GM18507 (cell line): ENCODE results near the gene TCF7.

Experiments used
- DNase-seq: peaks from one replicate; pipeline ENCODE4 v3.0.0; 2011; ENCODE audit warnings: low read depth; ENCODE audit not compliant: insufficient read length; ENCODE audit errors: extremely low spot score
- FAIRE-seq: peaks from 2 replicates; lab custom pipeline; 2011; peaks lifted over from hg19 to GRCh38; lab: Jason Lieb, UNC

The TCF7 gene

DNA sequence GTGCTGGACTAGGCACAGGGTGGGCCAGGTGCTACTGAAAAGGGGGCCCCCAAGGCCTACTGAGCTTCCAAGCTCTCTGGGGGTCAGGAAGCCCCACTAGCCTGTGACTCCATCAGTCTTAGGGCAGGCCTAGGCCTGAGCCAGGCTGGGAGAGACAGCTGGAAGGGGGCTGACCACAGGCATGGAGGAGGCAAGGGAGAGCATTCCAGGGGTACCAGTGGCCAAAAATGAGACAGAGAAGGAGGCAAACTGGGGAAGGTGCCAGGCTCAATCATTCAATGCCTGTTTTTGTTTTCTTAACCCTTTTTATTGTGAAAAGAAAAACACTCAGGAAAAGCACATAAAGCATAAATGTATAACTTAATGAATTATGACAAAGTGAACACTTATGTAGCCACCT, 26.2 kb upstream of the TCF7 start:
- FAIRE-seq (no peak), DNase-seq (no peak)

DNA sequence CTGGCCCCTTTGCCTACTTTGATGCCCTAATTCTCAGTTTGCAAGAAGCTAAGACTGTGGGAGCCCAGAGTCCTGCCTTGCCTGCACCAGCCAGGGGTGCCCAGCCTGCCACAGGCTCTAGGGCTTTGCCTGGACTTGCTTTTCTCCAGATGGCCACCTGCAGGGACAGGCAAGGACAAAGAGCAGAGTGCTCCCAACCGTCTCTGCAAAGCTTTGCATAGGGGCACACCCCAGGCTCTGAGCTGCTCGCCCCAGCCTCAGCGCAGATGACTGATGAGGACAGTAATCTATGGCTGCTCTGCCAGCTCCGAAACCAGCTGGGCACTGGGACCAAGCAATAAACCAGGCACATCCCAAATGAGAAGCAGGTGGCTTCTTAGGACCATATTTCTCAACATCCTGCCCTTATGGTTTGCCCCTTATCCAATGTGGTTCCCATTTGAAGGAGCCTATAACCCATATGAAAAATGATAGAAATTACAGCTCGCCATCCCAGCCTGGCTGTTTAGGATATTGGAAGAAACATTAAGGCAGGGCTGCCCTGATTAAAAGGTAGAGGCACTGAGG, 25.4 kb upstream of the TCF7 start:
- no peak for FAIRE-seq
- DNase-seq, result no peak

DNA sequence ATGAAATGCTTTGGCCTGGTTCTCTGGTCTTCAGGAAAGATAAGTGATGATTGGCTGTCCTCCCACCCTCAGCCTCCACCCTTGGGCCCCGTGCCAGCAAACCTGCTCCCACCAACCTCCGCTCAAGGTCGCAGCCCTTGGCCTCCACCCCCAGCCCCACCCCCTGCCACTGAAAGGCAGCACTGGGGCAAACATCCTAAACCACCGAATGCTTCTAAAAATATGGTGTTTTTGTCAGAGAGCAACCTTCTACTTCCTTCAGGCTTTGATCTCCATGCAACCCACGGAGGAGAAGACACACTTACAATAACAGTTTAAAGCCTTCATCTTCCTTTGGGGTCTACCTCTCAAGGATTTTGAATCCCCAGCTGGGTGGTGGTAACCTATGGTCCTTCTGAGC, 24.0 kb upstream of the TCF7 start:
- DNase-seq (no peak), FAIRE-seq (no peak)

DNA sequence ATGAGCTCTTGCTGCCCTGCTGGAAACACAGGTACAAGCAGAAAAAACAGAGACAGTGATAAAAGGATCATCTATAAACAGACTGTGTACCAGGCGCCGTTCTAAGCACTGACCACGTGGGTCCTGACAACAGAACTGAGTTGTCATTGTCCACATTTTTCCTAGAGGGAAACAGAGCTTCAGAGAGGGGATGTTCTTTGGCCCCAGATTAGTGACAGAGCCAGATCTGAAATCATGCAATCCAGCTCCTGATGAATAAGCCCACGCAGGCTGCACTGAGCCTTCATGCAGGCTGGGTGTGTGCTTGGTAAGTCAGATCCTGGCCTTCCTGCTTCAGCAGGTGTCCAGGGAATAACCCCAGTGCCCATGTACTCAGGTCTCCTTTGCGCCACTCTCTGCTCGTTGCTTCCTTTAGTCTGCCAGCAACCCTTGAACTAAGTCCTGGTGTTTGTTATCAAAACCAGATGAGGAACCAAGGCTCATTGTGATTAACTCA, 22.8 kb upstream of the TCF7 start:
- no peak for FAIRE-seq
- no peak for DNase-seq

DNA sequence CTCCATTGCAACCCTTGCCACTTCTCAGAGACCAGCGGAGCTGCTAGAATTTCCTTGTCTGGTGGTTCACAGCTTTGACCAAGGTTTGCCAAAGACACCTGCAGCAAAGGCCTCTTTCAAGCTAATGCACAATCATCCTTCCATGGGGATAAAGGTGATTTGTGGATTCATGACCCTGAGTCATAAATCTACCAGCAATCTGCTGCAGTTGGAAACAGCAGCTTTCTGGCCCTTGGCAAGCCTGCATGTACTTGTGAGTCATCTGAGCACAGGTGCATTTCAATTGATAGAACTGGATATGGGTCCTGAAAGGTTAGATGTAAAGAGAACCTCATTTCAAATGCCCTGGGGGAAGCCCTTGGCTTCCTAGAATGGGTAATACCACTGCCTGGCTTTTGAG, 21.6 kb upstream of the TCF7 start:
- no peak for DNase-seq
- no peak for FAIRE-seq

DNA sequence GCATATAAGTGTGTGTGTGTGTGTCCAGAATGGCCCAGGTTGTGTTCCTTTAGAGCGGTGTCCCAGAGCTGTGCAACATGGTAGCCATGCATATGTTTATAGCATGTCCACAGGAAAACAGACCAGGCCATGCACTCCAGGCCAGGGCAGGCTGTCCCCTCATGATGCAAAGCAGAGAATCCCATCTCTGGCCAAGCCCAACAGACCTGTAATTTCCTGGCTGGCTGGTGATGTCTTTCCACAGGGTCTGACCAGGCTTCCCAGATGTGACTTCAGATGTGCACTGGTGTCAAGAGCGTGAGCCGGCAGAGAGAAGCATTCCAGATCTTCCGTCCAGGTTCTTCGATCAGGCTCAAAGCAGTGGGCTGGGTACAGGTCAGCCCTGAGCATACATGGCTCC, 21.1 kb upstream of the TCF7 start:
- FAIRE-seq (no peak), DNase-seq (no peak)

DNA sequence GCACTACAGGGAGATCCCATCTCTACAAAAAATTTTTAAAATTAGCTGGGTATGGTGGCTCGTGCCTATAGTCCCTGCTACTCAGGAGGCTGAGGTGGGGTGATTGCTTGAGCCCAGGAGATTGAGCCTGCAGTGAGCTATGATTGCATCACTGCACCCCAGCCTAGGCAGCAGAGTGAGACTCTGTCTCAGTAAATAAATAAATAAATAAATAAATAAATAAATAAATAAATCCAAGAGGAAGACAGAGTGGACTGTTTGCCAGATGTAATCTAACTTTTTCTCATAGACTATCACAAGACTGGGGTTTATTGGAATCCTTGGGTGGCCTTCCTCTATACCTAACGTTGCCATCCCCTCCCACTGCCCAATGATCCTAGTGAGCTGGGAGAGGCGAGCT, 19.2 kb upstream of the TCF7 start:
- no peak for DNase-seq
- no peak for FAIRE-seq

DNA sequence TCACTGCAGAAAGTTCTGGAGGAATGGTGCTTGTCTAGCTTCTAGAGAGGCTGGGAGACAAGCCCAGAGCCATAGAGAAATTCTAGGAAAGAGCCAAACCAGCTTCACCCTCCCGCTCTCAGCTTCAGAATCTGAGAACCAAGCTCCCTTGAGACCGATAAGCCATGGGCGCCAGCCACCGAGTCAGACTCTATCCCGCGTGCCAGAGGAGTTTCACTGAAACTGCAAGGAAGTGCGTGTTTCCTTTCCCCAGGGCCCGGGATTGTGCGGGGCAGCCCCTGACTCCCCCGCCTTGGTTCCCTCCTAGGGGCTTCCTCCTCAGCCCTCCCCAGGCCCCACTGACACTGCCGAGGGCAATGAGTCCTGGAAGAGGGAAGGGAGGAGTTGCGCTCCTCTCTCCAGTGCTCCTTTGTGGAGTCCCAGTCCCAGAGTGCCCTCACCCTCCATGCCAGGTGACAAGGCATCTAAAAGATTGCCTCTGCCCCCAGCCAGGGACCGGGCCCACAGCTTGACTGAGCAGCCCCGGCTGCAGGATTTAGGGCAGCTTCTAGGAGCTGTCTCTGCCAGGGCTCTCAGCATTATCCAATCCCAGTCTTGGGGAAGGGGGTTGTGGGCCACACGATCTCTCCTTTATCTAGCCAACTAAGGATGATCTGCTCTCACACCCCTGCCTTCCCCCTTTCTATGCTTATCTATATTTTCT, 18.4 kb upstream of the TCF7 start:
- FAIRE-seq (no peak), DNase-seq (no peak)

DNA sequence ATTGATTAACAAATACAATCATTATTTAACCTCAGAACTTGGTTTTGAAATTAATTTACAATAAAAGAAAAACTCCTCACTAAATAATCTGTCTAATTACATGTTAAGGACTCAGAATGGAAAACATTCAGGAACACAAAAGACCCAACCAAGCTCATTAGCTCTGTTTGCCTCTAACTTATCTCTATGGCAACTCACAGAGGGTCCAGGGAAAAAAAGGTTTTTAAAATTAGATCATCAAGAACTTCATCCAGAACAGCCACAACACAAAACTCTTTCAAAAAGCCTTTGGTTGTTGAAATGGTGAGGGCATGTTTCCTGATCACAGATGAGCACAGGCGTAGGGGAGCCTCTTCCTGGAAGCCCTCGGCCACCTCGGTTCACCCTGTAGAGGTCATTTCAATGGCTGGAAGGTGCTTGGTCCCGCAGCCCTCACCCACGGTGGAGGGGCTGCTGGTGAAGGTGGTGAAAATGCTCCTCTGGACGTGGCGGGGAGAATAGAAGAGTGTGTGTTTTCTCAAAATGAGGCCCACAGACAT, 17.2 kb upstream of the TCF7 start:
- DNase-seq (no peak), FAIRE-seq (no peak)

DNA sequence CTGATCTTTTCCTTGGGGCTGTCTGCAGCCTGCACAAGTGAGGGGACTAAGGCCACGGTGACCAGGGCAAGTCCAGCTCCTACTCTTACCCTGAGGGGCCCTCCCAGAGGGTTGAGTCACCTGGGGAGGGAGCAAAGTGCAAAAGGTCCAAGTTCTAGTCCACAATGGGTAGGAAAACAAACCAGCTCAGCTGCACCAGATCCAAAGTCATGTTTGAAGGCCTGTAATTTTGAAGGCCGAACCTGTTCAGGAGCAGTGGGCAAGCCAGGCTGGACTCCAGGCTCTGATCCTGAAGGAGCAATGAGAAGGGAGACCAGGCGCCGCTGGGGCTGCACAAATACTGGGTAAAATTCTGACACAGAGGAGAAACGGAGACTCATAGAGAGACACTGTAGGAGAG, 15.8 kb upstream of the TCF7 start:
- FAIRE-seq (no peak), DNase-seq (no peak)

DNA sequence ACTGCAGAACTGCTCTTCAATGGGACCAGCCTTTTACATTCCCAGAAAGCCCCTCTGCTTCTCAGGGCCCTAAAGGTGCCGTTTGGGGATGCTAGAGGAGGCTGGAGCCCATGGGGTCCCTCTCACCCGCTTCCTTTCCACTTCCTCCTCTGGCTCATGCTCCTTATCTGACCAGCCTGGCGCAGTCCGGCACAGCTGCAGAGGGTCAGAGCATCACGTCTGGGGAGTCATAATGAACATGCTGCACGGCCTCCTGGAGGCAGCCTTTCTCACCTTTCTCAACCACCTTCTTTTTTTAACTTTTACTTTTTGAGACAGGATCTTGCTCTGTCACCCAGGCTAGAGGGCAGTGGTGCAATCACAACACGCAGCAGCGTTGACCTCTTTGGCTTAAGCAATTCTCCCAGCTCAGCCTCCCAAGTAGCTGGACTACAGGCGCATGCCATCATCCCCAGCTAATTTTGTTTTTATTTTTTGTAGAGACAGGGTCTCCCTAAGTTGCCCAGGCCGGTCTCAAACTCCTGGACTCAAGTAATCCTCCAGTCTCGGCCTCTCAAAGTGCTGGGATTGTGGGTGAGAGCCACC, 15.1 kb upstream of the TCF7 start:
- no peak for DNase-seq
- peak; percentile 86 for FAIRE-seq

DNA sequence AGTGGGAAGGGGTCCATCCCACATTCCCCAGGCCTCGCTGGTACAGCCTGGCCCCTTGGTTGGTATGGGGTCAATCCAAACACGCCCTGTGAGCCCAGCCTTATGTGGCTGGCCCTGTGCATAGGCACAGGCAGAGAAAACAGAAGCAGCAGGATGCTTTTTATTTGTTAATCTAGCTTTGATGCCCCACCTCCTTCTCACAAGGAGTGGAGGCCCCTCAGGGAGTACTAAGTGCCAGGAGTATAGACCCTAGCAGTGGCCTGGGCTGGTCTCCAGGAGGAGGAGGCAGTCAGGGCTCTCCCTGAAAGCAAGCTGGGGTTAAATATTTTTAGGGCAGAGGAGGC, 14.6 kb upstream of the TCF7 start:
- no peak for DNase-seq
- FAIRE-seq, result no peak

DNA sequence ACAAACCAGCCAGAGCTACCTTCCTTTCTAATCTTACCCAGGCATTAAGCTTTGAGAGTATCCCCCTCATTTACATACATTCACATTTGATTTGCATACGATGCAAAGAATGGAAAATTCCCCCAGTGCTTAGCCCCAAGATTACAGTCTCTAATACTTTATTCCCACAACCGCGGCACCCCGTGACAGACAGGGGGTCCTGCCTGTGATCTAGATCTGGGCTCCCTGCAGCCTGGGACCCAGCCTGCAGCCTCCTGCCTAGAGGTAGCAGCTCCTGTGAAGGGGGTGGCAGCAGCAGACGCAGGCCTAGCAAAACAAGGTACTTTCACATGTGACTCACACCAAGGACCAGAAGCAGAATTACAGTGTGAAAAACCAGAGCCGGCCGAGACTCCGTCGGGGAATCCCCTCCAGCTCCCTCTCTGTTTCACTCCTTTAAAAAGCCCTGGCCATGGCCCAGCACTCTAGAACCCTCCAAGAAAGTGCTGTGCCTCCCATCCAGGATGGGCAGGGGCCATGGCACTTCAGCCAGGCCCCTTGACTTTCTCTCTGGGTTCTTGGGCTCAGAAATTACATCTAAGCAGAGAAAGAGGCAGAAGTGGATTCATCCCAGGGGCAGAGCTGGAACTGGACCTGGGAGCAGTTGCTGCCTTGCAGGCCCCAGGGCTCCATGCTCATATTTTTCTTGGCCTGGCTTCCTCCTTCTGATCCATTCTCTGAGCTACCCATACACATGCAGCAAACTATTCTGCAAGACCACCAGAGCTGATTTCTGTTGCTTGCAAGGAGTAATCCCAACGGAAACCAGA, 14.0 kb upstream of the TCF7 start:
- DNase-seq, result peak; percentile 82
- peak; percentile 100 for FAIRE-seq

DNA sequence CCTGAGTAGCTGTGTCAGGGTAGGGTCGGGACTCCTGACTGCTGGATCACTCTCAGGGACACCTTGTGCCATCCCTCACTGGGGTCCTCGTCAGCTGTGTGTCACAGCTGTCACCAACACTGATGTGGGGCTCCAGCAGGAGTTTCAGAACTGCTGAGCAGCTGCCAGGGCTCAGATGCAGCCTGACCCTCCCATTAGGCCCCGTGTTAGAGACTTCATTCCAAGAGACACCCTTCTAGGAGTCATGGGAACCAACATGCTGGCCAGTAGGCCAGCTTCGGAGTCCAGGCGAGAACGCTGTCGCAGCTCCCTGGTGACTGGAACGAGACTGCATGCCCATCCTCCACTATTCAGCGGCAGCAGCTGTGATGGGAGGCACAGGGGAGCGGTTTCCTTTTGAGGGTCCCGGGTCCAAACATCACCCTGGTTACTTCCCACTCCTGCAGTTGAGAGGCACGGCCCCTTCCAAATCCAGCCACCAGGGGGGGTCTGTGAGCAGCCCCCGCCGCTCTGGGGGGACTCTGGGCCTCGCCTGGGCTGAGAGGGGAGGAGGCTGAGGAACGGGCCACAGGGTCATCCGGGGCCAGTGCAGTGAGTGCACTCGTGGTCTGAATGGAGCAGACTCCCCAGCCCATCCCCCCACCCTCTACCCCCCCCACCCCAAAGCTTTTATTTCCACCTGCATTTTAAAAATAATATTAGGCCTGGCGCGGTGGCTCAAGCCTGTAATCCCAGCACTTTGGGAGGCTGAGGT, 12.6 kb upstream of the TCF7 start:
- FAIRE-seq (peak; percentile 59), DNase-seq (no peak)

DNA sequence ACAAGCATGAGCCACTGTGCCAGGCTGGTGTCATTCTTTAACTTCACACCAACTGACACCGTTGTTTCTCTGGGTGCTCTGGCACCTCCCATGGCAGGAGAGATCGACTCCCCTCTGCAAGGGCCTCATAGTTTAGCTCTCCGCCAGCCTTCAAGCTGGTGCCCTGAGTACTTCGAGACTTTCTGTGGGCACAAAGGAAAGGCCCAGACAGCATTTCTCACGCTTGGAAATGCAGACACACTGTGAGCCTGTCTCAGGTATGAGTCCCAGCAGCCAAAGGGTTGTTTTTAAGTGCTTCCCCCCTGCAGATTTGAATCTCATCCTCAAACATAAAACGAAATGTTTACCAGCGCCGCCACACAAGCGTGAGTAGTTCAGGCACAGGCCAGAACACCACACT, 11.1 kb upstream of the TCF7 start:
- DNase-seq, result no peak
- no peak for FAIRE-seq

DNA sequence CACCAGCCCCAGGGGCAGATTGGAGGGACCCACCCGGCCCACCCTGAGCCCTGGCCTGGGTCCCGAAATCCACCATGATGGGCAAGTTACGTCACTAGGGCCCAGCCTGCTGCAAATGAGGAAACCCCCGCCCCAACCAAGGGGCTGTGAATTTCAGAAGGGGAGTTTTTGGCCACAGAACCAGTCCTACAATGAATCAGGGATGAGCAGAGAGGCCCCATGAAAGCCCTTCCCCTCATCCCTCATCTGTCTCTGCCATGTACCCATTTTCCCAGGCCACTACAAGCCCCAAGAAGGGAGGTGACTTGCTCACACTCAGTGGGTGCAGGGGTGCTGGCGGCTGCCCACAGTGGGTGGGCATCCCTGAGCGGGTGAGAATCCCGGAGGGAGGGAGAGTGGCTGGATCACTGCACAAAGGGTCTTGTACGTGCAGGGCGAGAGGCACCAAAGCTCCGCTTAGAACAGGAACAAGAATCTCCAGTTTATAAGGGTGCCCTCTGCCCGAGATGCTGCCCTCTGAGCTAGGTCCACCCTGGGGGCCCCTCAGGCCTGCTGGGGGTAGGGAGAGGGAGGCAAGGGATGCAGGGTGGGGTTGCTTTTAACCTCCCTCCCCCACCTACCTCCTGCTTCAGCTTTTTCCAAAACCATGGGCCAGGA, 10.4 kb upstream of the TCF7 start:
- DNase-seq (no peak), FAIRE-seq (peak; percentile 26)

DNA sequence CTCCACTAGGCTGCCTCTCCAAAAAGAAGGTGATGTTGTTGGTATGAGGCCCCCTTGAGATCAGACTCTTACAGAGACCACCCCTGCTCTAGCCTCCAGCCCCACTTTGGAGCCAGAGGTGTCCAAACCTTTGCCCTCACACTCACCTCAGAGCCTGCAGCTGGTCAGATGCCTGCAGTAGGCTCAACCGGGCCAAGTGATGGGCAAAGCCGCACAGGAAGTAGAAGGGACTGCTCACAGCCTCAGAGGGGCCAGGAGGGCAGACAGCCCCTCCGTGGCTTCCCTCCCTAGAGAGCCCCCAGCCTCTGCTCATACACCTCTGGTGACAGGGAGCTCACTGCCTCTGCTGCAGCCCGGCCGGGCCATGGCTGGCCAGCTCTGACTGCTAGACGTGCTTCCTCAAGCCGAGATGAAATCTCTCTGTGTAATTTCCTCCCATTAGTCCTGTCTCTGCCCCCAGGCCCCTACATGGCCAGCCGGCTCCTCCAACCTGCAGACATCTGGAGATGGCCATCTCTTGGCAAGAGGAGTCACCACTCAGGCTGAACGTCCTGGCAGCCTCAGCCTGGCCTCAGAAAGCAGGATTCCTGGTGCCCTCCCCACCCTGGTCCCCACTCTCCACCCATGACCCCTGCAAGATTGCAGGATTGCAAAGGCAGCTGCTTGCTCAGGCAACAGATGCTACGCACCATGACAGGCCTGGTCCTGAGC, 7.3 kb upstream of the TCF7 start:
- no peak for FAIRE-seq
- no peak for DNase-seq

DNA sequence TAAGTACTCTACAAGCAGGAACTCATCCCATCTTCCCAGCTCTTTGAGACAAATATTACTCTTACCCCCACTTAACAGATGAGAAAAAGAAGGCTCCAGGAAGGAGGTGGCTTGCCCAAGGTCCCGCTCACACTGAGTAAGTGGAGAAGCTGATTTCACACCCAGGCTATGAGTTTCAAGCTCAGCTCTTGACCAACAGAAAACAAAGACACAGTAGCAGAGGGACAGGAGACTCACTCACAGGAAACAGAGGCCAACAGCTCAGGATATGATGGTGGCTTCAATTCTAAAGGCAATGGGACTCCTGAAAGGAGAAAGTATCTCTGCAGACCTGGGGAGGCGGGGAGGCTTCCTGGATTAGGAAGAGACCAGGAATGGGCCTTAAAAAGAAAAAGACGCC, 6.7 kb upstream of the TCF7 start:
- FAIRE-seq (no peak), DNase-seq (no peak)

DNA sequence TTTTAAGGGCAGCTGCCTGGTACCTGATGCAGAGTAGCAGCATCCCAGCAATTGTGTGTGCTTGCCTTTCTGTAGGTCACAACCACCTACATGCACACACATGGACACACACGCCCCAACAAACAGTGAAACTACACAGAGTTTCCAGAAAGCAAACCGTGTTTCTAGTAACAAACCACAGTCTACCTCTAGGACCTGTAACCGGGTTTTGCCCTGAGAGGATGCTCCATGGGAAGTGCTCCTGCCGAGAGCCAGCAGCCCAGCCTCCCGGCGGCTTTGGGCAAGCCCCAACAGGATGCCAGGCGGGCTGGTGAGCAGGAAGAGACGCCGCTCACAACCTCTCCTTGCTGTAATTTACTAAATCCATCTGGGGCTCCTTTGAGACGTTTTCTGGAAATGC, 4.1 kb upstream of the TCF7 start:
- FAIRE-seq, result peak; percentile 58

More for the DNA sequence above, 4.1 kb upstream of the TCF7 start:
- DNase-seq, result no peak
